Thyroid gland (tissue), 4 donors: Measurements from ENCODE around the gene IFNGR1. TPM values are rescaled to one million over a fixed set of nuclear protein-coding genes. Genes with fewer than 3 reads are reported as not detected.
"Not testable (repeated sequence)": the region's sequence is repeated elsewhere in the genome, so short reads cannot be mapped to it uniquely, and the experiment has no call there.

Source experiments
- DNase-seq, 2 donors: peaks; one replicate each; pipeline ENCODE4 v3.0.0-alpha.2; 2019
- H3K27ac ChIP-seq, 3 donors: fragments of 200-600 bp; sonication (generic); 1 replicate in 2 of 3; 2 replicates in 1 of 3; pipeline ENCODE4 v1.5.1; 2016 to 2019; ENCODE audit warnings: mild to moderate bottlenecking in 1 of 3, moderate library complexity in 1 of 3
- H3K27me3 ChIP-seq: fragments of 200-600 bp; sonication (generic); one replicate; pipeline ENCODE4 v1.5.1; 2019
- H3K36me3 ChIP-seq, 2 donors: fragments of 200-600 bp; sonication (generic); one replicate each; pipeline ENCODE4 v1.5.1; 2016 to 2019
- H3K4me1 ChIP-seq, 2 donors: fragments of 200-600 bp; sonication (generic); one replicate each; pipeline ENCODE4 v1.5.1; 2017 to 2019
- H3K4me3 ChIP-seq, 3 donors: fragments of 200-600 bp; sonication (generic); replicated peaks in 1 of 3; 1 replicate in 2 of 3; 2 replicates in 1 of 3; pipeline ENCODE4 v1.5.1; 2016; ENCODE audit warnings: mild to moderate bottlenecking in 1 of 3
- H3K9me3 ChIP-seq: fragments of 200-600 bp; sonication (generic); one replicate; pipeline ENCODE4 v1.5.1; 2017
- CTCF ChIP-seq, 6 experiments: fragments of 200-600 bp in 3 of 6; fragments of 450-650 bp in 3 of 6; sonication (generic) in 3 of 6; IDR thresholded peaks; one replicate each; pipeline ENCODE4 v1.5.1; 2016 to 2019; ENCODE audit warnings: antibody characterized with exemption in 6 of 6, mild to moderate bottlenecking in 2 of 6, inconsistent platforms in 1 of 6, moderate library complexity in 1 of 6
- POLR2A ChIP-seq, 2 donors: fragments of 450-650 bp; IDR thresholded peaks; one replicate each; pipeline ENCODE4 v1.6.1; 2017; ENCODE audit warnings: antibody characterized with exemption in 2 of 2, mild to moderate bottlenecking in 2 of 2, moderate library complexity in 1 of 2
- WGBS, 2 donors: methylation state at CpG; one replicate each; pipeline ENCODE4 v1.1.5; 2017; 5-methylcytosine and 5-hydroxymethylcytosine counted together
- intact Hi-C: fragments of 100-400 bp; cut with DNase I; formaldehyde crosslinking; loops from one replicate; pipeline ENCODE4 v1.15.1; 2023
- total RNA-seq, 4 donors: library from RNA; depleted of rRNA; stranded (reverse); fragments of >200 nt; gene quantifications; one replicate each; pipeline ENCODE4 v1.2.3, GENCODE V29; 2016

IFNGR1 gene
- total RNA-seq, 4 donors from 2014 or later: 73.9 to 138 (median 113) TPM

- peak overlapping the region in 2 of 3 donors; percentile 91 to 99 for H3K27ac ChIP-seq
- H3K4me1 ChIP-seq: peaks cover 66 to 80% of the 10 kb centered on the region in 2 donors
- TF ChIP-seq CTCF (IDR thresholded peaks at IDR 0.05) (no peak), POLR2A (IDR thresholded peaks at IDR 0.05) (no peak)
Measured at GRCh38 chr6:137216106-137216505, 3.1 kb downstream of the IFNGR1 start.

DNA sequence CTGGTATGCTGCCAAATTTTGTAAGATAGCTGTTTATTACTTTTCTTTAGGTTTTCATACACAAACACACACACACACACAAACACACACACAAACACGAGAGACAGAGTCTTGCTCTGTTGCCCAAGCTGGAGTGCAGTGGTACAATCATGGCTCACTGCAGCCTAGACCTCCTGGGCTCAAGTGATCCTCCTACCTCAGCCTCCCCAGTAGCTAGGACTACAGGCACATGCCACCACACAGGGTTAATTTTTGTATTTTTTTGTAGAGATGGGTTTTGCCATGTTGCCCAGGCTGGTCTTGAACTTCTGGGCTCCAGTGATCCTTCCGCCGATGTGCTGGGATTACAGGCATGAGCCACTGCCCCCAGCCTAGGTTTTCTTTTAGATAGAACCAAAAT lies 3.6 kb downstream of the IFNGR1 start:
- H3K9me3 ChIP-seq, intact Hi-C loops, H3K4me3 ChIP-seq, H3K27me3 ChIP-seq, DNase-seq, H3K36me3 ChIP-seq: not testable (repeated sequence)
- H3K4me1 ChIP-seq: peaks cover 71 to 82% of the 10 kb centered on the region in 2 donors
- H3K27ac ChIP-seq: peak overlapping the region in 1 of 3 donors; percentile 99
- 85 to 96% methylated on average over 3 of the region's 3 CpGs for WGBS, 2 donors

More at GRCh38 chr6:137216106-137216505, 3.1 kb downstream of the IFNGR1 start:
- intact Hi-C loops: no loop called here
- H3K27me3 ChIP-seq: no peaks in the 10 kb centered on the region
- H3K9me3 ChIP-seq: no peaks in the 10 kb centered on the region
- DNase-seq: no peak
- no peak overlapping the region for H3K4me3 ChIP-seq
- H3K36me3 ChIP-seq: no peaks in the 10 kb centered on the region

GRCh38 chr6:137214931-137215330 lies 4.3 kb downstream of the IFNGR1 start:
- Histone ChIP-seq H3K9me3 (no peaks in the 10 kb centered on the region), H3K27ac (no peak overlapping the region), H3K4me3 (no peak overlapping the region), H3K4me1 (peaks cover 78 to 82% of the 10 kb centered on the region in 2 donors), H3K36me3 (no peaks in the 10 kb centered on the region), H3K27me3 (no peaks in the 10 kb centered on the region)
- DNase-seq: no peak
- TF ChIP-seq CTCF (IDR thresholded peaks at IDR 0.05): no peak
- no peak for TF ChIP-seq POLR2A (IDR thresholded peaks at IDR 0.05)
- intact Hi-C loops: no loop called here
- WGBS, 2 donors: 91 to 94% methylated on average over 3 of the region's 3 CpGs

DNA sequence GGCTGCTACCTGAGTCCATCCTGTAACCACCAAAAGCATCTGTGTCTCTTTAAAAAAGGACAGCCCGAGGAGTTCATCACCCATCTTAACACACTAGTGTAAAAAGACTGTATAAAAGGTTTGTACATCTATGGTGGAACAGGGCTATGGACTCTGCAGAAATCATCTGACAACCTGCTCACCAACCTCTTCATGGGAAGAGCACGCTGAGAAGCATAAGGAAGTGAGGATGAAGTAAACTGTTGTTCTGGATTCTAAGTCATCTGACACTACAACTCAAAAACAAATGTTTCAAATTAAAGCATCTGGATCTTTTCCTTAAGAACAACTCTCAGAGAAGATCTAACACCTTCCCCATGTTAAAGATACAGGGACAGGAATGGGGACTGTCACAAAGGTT lies 5.4 kb downstream of the IFNGR1 start:
- peaks cover 75 to 80% of the 10 kb centered on the region in 2 donors for H3K4me1 ChIP-seq
- WGBS, 2 donors: 76 to 79% methylated on average over 2 of the region's 2 CpGs
- peak overlapping the region in 2 of 3 donors; percentile 41 to 42 for H3K27ac ChIP-seq
- no peaks in the 10 kb centered on the region for H3K9me3 ChIP-seq
- no peak for DNase-seq
- no peak for TF ChIP-seq CTCF (IDR thresholded peaks at IDR 0.05)
- no peak for TF ChIP-seq POLR2A (IDR thresholded peaks at IDR 0.05)
- H3K27me3 ChIP-seq: no peaks in the 10 kb centered on the region
- no peak overlapping the region for H3K4me3 ChIP-seq
- intact Hi-C loops: no loop called here
- H3K36me3 ChIP-seq: no peaks in the 10 kb centered on the region

DNA sequence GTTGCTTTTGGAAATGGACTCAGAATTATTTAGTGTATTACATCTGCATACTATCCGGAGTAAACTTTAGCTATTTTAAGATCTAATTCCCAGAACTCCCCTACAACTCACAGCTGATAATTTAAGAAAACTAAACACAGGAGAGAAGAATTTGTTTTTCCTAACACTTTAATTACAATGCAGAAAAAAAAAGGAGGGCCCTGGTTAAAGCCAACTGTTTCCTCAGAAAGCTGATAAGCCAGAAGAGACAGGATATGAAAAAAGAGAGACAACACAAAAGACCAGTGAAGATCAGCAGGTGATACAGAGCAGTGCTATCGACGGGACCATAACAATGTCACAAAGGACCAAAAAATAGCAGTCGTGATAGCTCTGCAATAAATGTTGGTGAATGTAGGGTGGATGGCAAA lies 5.8 kb downstream of the IFNGR1 start:
- H3K4me3 ChIP-seq: no peak overlapping the region
- WGBS, 2 donors: 51 to 64% methylated on average over 4 of the region's 4 CpGs

More for the DNA sequence above, 5.8 kb downstream of the IFNGR1 start:
- no peak for DNase-seq
- Histone ChIP-seq H3K27ac (peak overlapping the region in 2 of 3 donors; percentile 41 to 42), H3K4me1 (peaks cover 75 to 80% of the 10 kb centered on the region in 2 donors), H3K36me3 (no peaks in the 10 kb centered on the region), H3K9me3 (no peaks in the 10 kb centered on the region), H3K27me3 (no peaks in the 10 kb centered on the region)
- TF ChIP-seq POLR2A (IDR thresholded peaks at IDR 0.05) (no peak), CTCF (IDR thresholded peaks at IDR 0.05) (no peak)
- intact Hi-C loops: no loop called here
